Endothelial cell of umbilical vein (primary cell): ENCODE measurements around the gene MSANTD2.

ENCODE experiments used
- JUN ChIP-seq: IDR thresholded peaks from 2 replicates; pipeline ENCODE4 v1.6.1; 2011; ENCODE audit warnings: borderline replicate concordance, low read depth; ENCODE audit not compliant: insufficient read length, insufficient read depth
- POLR2A ChIP-seq: IDR thresholded peaks from 2 replicates; pipeline ENCODE4 v1.6.1; 2012; ENCODE audit warnings: low read depth, mild to moderate bottlenecking, control low read depth, low read length
- TF ChIP-seq, protein P1 (sequence below), 2 donors: IDR thresholded peaks; 1 replicate in 1 of 2; 2 replicates in 1 of 2; pipeline ENCODE4 v1.5.1; 2011; ENCODE audit warnings: low read length in 2 of 2, mild to moderate bottlenecking in 2 of 2, moderate library complexity in 2 of 2, control low read depth in 1 of 2, inconsistent platforms in 1 of 2, low read depth in 1 of 2; ENCODE audit not compliant: insufficient read depth in 1 of 2; ENCODE audit errors: extremely low read depth in 1 of 2

DNA sequence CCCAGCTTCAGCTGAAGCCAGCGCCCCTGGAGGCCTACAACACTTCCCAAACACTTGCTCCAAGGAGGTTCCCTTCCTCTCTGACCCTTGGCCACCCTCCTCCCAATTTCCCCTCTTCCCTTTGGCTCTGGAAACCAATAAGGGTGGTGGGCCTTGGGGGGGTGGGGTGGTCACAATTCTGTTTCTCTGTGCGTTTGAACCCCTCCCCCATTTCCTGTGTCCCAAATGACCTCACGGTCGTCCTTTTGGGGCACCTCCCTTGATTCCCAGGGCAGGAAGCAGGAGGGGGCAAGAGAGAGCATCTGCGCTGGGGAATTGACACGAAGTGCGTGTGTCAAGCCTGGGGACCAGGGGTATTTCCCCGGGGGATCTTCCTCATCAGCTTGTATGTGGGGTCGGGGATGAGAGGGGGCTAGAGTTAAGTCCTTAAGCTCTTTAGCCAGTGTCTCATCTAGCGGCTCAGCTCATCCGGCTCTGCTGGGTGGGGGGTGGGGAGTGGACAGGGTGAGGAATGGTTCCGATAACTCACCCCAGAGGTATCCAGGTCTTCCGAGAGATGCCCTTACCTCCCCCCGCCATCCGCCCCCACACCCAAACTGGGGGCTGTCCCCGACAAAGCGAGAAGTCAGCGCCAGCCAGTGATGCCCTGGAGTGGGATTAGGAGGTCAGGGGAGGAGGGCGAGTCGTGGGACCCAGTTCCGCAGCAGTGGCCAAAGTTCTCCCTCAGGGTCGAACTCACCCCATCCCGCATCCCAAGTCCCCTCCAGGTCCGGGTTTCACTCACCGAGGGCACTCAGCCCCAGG lies 38.7 kb downstream of the MSANTD2 start:
- TF ChIP-seq POLR2A (no peak), JUN (peak; percentile 5)
- TF ChIP-seq, protein P1, sequence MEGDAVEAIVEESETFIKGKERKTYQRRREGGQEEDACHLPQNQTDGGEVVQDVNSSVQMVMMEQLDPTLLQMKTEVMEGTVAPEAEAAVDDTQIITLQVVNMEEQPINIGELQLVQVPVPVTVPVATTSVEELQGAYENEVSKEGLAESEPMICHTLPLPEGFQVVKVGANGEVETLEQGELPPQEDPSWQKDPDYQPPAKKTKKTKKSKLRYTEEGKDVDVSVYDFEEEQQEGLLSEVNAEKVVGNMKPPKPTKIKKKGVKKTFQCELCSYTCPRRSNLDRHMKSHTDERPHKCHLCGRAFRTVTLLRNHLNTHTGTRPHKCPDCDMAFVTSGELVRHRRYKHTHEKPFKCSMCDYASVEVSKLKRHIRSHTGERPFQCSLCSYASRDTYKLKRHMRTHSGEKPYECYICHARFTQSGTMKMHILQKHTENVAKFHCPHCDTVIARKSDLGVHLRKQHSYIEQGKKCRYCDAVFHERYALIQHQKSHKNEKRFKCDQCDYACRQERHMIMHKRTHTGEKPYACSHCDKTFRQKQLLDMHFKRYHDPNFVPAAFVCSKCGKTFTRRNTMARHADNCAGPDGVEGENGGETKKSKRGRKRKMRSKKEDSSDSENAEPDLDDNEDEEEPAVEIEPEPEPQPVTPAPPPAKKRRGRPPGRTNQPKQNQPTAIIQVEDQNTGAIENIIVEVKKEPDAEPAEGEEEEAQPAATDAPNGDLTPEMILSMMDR (IDR thresholded peaks at IDR 0.05; ENCODE audit: extremely low read depth in 1 of 2, insufficient read depth in 1 of 2, low read depth in 1 of 2, low read length in 2 of 2), result peak; percentile 24 to 37
